MCF 10A (cell line): ENCODE data around the gene LSM10. TPM values are rescaled to one million over a fixed set of nuclear protein-coding genes. Genes with fewer than 3 reads are reported as not detected.

Source experiments
- BruUV-seq: library from RNA; stranded (reverse); fragments of 400-500 nt; replicated peaks from 2 replicates; lab custom pipeline; 2021; lab: Mats Ljungman, UMichigan
- CTCF ChIA-PET: fragments of 300-600 bp; sonication (Branson Sonifier 250); formaldehyde crosslinking; extraction: SDS; loops from one replicate; lab custom pipeline; 2021; ENCODE audit warnings: antibody characterized with exemption, inconsistent platforms; lab: Yijun Ruan, JAX
- POLR2A ChIA-PET: fragments of 300-600, 350-650 bp; sonication (Branson Sonifier 250); formaldehyde crosslinking; extraction: SDS; loops from one replicate; lab custom pipeline; 2020; ENCODE audit warnings: antibody characterized with exemption, inconsistent platforms; lab: Yijun Ruan, JAX
- DNase-seq: peaks from one replicate; pipeline ENCODE4 v3.0.0-alpha.2; 2018; ENCODE audit not compliant: unreplicated experiment
- H3K27ac Mint-ChIP-seq: one replicate; pipeline ENCODE4 v1.8.0; 2022; ENCODE audit warnings: mild to moderate bottlenecking, low read depth, mixed read lengths; ENCODE audit not compliant: unreplicated experiment
- H3K27me3 Mint-ChIP-seq: one replicate; pipeline ENCODE4 v1.8.0; 2022; ENCODE audit warnings: mixed read lengths; ENCODE audit not compliant: insufficient read depth, unreplicated experiment
- H3K36me3 Mint-ChIP-seq: one replicate; pipeline ENCODE4 v1.8.0; 2022; ENCODE audit warnings: mild to moderate bottlenecking, moderate library complexity, mixed read lengths; ENCODE audit not compliant: insufficient read depth, unreplicated experiment
- H3K4me1 Mint-ChIP-seq: one replicate; pipeline ENCODE4 v1.8.0; 2022; ENCODE audit warnings: mixed read lengths; ENCODE audit not compliant: insufficient read depth, unreplicated experiment
- H3K4me3 Mint-ChIP-seq: one replicate; pipeline ENCODE4 v1.8.0; 2022; ENCODE audit warnings: mild to moderate bottlenecking, moderate library complexity, mixed read lengths; ENCODE audit not compliant: unreplicated experiment
- H3K9me3 Mint-ChIP-seq: one replicate; pipeline ENCODE4 v1.8.0; 2022; ENCODE audit warnings: mixed read lengths; ENCODE audit not compliant: unreplicated experiment
- CTCF ChIP-seq: fragments of 200-600 bp; IDR thresholded peaks from one replicate; pipeline ENCODE4 v1.8.0; 2022; ENCODE audit warnings: antibody characterized with exemption, mild to moderate bottlenecking; ENCODE audit not compliant: unreplicated experiment
- intact Hi-C: fragments of 100-400 bp; cut with micrococcal nuclease; formaldehyde crosslinking; loops from 2 replicates; pipeline ENCODE4 v1.14.1; 2022
- total RNA-seq: library from RNA; stranded (reverse); gene quantifications from 2 replicates; pipeline ENCODE4 v1.2.3, GENCODE V29; 2022

Gene LSM10
- total RNA-seq, 1 experiment from 2014 or later: 42.3 TPM

GRCh38 chr1:36420409-36420808, 22.7 kb upstream of the LSM10 start:
- Mint-ChIP-seq H3K36me3 (peaks cover 2% of the 10 kb centered on the region), H3K4me3 (no peak overlapping the region), H3K4me1 (peaks cover 8% of the 10 kb centered on the region), H3K27me3 (no peaks in the 10 kb centered on the region), H3K9me3 (no peaks in the 10 kb centered on the region), H3K27ac (no peak overlapping the region)
- intact Hi-C loops: loop anchor here (1.0 to 2.0 kb wide), 6 partner anchors 34 to 321 kb away; partner anchors contain the start of genes SH3D21 and TRAPPC3
- TF ChIP-seq CTCF: no peak
- no peak for DNase-seq
- ChIA-PET CTCF (interaction anchor here (0.6 to 2.3 kb wide), 20 partner anchors 9 to 1395 kb away, joined by 3 to 36 read pairs (median 4); partner anchors contain the start of genes LSM10 and TRAPPC3), POLR2A (interaction anchor here (0.6 to 2.1 kb wide), 3 partner anchors 23 to 114 kb away, joined by 3 to 7 read pairs (median 5); partner anchors contain the start of genes LSM10 and SH3D21)
- no TSS peak for BruUV-seq

GRCh38 chr1:36419569-36419968, 21.9 kb upstream of the LSM10 start:
- H3K27ac Mint-ChIP-seq: no peak overlapping the region
- no peaks in the 10 kb centered on the region for H3K27me3 Mint-ChIP-seq
- H3K9me3 Mint-ChIP-seq: no peaks in the 10 kb centered on the region
- no peaks in the 10 kb centered on the region for H3K36me3 Mint-ChIP-seq
- no peak for TF ChIP-seq CTCF
- POLR2A ChIA-PET: interaction anchor here (0.5 to 2.1 kb wide), 4 partner anchors 22 to 271 kb away, joined by 3 to 7 read pairs (median 3); partner anchors contain the start of genes LSM10 and OSCP1
- no TSS peak for BruUV-seq
- intact Hi-C loops: no loop called here
- no peak overlapping the region for H3K4me3 Mint-ChIP-seq
- DNase-seq: no peak
- peaks cover 8% of the 10 kb centered on the region for H3K4me1 Mint-ChIP-seq
- CTCF ChIA-PET: interaction anchor here (0.6 to 2.3 kb wide), 17 partner anchors 12 to 270 kb away, joined by 3 to 36 read pairs (median 4); partner anchors contain the start of genes LSM10 and TRAPPC3

- CTCF ChIA-PET: interaction anchor here (0.6 to 2.3 kb wide), 17 partner anchors 12 to 270 kb away, joined by 3 to 36 read pairs (median 4); partner anchors contain the start of gene TRAPPC3
Observed at GRCh38 chr1:36419140-36419539, 21.4 kb upstream of the LSM10 start.

More at GRCh38 chr1:36419140-36419539, 21.4 kb upstream of the LSM10 start:
- BruUV-seq: no TSS peak
- Mint-ChIP-seq H3K27me3 (no peaks in the 10 kb centered on the region), H3K4me1 (peaks cover 8% of the 10 kb centered on the region), H3K4me3 (no peak overlapping the region), H3K36me3 (no peaks in the 10 kb centered on the region), H3K27ac (no peak overlapping the region), H3K9me3 (no peaks in the 10 kb centered on the region)
- POLR2A ChIA-PET: interaction anchor here (0.5 to 2.1 kb wide), 4 partner anchors 22 to 270 kb away, joined by 3 to 7 read pairs (median 3); partner anchors contain the start of genes LSM10 and OSCP1
- no peak for DNase-seq
- intact Hi-C loops: no loop called here
- TF ChIP-seq CTCF: no peak
